HCEC 1CT (cell line): ENCODE measurements around the gene HSPB1.
"Not testable (repeated sequence)": the region's sequence is repeated elsewhere in the genome, so short reads cannot be mapped to it uniquely, and the experiment has no call there.

ENCODE experiments used
- DNase-seq: peaks from one replicate; pipeline ENCODE4 v3.0.0-alpha.2; 2017

Gene HSPB1

GRCh38 chr7:76302347-76303201, at the start of gene HSPB1:
TSS of gene HSPB1 (plus strand) at chr7:76302673. CDS start at chr7:76302713, 40 bp downstream.
- peak; percentile 75 for DNase-seq

GRCh38 chr7:76254781-76255180, 47.7 kb upstream of the HSPB1 start:
- DNase-seq: no peak

- no peak for DNase-seq
Observed at GRCh38 chr7:76257973-76258372, 44.5 kb upstream of the HSPB1 start.

GRCh38 chr7:76259124-76260093, 43.1 kb upstream of the HSPB1 start:
- no peak for DNase-seq

- DNase-seq: peak; percentile 9
Observed at GRCh38 chr7:76260171-76260703, 42.2 kb upstream of the HSPB1 start.

GRCh38 chr7:76261329-76261728, 41.1 kb upstream of the HSPB1 start:
- no peak for DNase-seq

- no peak for DNase-seq
Observed at GRCh38 chr7:76261931-76262330, 40.5 kb upstream of the HSPB1 start.

GRCh38 chr7:76262683-76263402, 39.6 kb upstream of the HSPB1 start:
- peak; percentile 60 for DNase-seq

GRCh38 chr7:76265299-76265698, 37.2 kb upstream of the HSPB1 start:
- DNase-seq: no peak

GRCh38 chr7:76267107-76267893, 35.2 kb upstream of the HSPB1 start:
- DNase-seq: no peak

GRCh38 chr7:76267894-76268183, 34.6 kb upstream of the HSPB1 start:
- no peak for DNase-seq

GRCh38 chr7:76268376-76268775, 34.1 kb upstream of the HSPB1 start:
- DNase-seq: no peak

GRCh38 chr7:76269895-76270294, 32.6 kb upstream of the HSPB1 start:
- no peak for DNase-seq

GRCh38 chr7:76271384-76271783, 31.1 kb upstream of the HSPB1 start:
- not testable (repeated sequence) for DNase-seq

GRCh38 chr7:76272142-76272541, 30.3 kb upstream of the HSPB1 start:
- no peak for DNase-seq

GRCh38 chr7:76272851-76273497, 29.5 kb upstream of the HSPB1 start:
- no peak for DNase-seq

- no peak for DNase-seq
Observed at GRCh38 chr7:76273503-76273902, 29.0 kb upstream of the HSPB1 start.

GRCh38 chr7:76278540-76278939, 23.9 kb upstream of the HSPB1 start:
- peak; percentile 25 for DNase-seq

- DNase-seq: no peak
Observed at GRCh38 chr7:76280408-76280807, 22.1 kb upstream of the HSPB1 start.

- no peak for DNase-seq
Observed at GRCh38 chr7:76281006-76281705, 21.3 kb upstream of the HSPB1 start.
